OCI-LY1 (cell line): Measurements from ENCODE around the gene UTP25.

Experiments used
- CTCF ChIP-seq: fragments of 200-600 bp; sonication (generic), shearing (Covaris generic); IDR thresholded peaks from 2 replicates; pipeline ENCODE4 v1.5.1; 2017; ENCODE audit warnings: mild to moderate bottlenecking, antibody characterized with exemption, low read length, moderate library complexity, mixed read lengths
- EZH2 ChIP-seq: fragments of 200-600 bp; sonication (generic), shearing (Covaris generic); IDR thresholded peaks from 2 replicates; pipeline ENCODE4 v1.8.0; 2017; ENCODE audit warnings: borderline replicate concordance, mixed run types, mild to moderate bottlenecking, antibody characterized with exemption, low read length, moderate library complexity, mixed read lengths

DNA sequence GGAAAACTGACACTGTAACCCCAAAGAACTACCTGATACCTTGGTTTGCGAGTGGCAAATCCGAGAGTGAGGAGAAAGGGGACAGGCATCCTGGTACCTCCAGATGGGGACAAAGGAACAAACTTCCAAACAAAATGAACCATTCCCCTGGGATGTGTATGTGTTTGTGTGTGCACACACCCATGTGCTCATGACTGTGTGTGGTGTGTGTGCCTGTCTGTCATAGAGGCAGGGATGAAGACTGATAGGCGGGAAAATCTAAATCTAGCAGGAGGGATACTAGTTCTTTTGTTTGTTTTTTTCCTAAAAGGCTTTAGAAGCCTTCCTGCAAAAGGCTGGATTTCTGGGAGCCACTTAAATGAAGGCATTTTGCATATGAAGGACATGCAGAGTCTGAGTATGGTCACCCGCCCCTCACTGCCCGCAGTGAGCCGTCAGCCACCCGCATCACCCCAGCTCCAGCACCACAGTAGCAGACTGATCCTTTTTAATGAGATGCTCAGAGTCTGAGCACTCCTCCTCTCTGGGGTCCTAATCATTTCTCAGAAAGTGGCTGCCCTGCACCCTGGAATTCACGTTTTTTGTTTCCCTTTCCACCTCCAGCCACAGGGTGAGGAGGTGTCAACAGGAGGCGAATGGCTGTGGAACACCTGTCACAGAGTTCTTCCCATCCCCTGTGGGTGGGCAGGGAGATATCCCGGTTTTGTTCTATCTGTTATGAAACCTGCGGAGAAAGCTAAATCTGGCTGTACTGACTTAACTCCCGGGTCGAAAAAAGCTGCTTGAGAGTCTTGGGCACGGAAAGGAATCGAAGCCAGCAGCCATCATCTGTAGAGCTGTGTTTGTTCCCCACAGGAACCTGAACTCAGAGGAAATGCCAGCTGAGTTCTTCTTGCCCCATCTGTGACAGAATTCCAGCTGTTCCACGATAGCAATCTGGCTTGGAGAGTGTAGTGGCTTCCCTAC is 34.9 kb downstream of the UTP25 start:
- TF ChIP-seq CTCF (no peak), EZH2 (no peak)
